Islet precursor cell (in vitro differentiated cells): ENCODE results near the gene HABP4.
A peak's percentile ranks its signal among the peaks of the same experiment; 100 is the strongest.

ENCODE experiments used
- DNase-seq: peaks from one replicate; pipeline ENCODE4 v3.0.0-alpha.2; 2018

HABP4 gene

DNA sequence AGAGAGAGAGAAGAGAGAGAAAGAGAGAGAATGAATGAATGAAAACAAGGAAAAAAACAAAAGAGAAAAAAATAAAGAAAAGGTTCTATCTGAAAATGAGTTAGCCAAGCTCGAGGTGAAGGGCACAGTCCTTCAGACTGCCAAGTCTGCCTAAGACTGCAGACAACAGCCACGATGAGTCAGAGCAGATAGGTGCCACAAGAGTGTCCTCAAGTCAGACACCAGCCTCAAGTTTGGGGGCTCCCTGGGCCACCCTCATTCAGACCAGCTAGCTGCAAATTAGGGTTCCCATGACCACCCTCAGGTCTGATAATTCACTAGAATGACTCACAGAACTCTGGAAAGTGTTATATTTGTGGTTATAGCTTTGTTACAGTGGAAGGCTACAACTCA, 13.9 kb upstream of the HABP4 start:
- DNase-seq = no peak

GRCh38 chr9:96436456-96437126, 13.4 kb upstream of the HABP4 start:
- no peak for DNase-seq

- DNase-seq = no peak
Measured at GRCh38 chr9:96437454-96437853, 12.5 kb upstream of the HABP4 start.

GRCh38 chr9:96440671-96441199, 9.2 kb upstream of the HABP4 start:
- DNase-seq = no peak

DNA sequence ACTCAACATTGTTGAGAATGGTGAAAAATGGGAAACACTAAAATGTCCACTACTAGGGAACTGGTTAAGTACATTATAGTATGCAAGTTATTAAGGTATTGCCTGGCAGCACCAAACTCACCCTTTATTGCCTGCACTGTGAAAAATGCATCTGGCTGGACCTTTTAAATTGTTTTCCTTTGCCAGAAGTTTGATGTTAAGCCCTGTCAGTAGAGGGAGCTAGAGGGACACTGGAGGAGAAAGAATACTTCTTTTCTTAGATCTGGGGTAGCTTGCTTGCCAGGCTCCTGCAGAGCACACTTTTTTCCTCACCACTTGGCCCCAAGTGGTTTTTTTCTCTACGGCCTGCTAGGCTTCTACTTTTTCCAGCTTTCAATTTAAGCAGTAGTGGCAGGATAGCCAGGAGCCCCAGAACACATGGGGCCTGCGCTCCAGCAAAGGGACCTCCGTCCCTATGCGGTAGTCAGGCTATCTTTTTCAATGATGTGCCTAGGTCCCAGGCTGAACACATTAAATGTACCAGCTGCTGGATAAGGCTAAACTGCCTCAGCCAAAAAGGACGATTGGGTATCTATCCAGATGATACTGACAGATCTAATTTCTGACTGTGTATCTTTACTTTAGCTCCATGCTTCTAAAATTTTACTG, 8.0 kb upstream of the HABP4 start:
- no peak for DNase-seq

DNA sequence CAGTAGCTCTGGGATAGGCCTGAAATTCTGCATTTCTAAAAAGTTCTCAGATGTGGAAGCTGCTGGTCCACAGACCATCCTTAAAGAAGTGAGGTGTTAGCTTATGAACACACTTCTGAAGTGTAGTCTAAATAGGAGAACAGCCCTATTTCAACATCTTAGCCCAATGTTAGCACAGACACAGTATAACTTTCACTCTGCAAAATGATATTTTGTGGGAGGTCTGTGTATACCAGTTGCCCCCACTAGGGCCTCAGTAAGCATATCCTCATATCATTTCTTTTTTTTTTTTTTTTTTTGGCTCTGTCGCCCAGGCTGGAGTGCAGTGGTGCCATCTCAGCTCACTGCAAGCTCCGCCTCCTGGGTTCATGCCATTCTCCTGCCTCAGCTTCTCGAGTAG, 7.5 kb upstream of the HABP4 start:
- DNase-seq = no peak

- DNase-seq = no peak
Measured at GRCh38 chr9:96447406-96447805, 2.6 kb upstream of the HABP4 start.

- no peak for DNase-seq
Measured at GRCh38 chr9:96448546-96449170, 1.3 kb upstream of the HABP4 start.

- DNase-seq = no peak
Measured at GRCh38 chr9:96449523-96449844, 485 bp upstream of the HABP4 start.

DNA sequence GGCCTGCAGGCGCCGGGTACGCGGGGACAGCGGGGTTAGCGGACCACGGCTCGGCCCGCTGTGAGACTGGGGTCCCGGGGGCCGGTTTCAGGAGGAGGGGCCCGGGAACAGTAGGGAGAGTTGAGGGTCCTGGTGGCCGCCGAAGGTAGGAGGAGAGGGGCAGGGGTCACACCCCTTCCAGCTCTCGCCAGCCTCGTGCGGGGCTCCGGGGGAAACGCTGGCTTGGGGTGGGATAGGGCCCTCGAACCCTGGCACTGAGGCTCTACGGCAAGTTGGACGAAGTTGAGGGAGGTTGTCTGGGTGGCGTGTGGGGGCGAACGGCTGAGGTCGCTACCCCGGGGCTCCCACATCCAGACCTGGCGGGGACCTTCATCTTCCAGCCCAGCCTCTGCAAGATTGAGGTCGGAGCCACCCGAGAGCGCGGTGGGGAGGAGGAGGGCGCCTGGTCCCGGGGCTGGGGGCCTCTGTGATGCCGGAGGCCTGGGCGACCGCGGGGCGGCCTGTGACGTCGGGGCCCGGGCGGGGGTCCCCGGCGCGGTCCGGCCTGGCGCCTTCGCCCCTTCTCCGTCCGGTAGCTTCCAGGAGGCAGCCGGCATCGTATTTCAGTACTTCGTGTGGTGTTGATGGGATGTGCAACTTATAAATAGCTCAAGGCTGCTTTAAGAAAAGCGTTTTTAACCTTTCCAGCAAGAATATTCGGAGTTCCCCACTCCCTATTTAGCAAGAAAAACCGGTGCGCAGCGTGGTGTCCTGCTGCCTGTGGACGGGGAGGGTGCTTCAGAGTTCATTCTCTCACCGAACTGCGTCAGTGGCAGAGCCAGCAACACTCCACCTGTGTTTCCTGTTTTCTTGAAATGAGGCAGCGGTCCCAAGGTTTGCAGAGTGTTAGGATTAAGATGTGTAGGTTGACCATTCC, 902 bp downstream of the HABP4 start:
- peak; percentile 69 for DNase-seq

GRCh38 chr9:96453625-96454024, 3.7 kb downstream of the HABP4 start:
- no peak for DNase-seq

DNA sequence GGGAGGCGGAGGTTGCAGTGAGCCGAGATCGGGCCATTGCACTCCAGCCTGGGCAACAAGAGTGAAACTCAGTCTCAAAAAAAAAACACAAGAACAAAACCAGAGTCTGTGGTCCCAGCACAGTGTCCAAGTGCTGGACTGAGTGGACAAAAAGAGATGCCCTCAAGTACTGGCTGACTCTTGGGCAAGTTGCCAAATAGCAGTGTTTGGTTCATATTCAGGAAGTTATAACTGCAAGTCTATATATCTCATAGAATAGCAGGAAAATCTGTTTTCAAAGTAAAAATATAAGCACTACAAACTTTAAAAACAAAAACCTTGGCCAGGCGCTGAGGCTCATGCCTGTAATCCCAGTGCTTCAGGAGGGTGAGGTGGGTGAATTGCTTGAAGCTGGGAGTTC, 7.3 kb downstream of the HABP4 start:
- no peak for DNase-seq

DNA sequence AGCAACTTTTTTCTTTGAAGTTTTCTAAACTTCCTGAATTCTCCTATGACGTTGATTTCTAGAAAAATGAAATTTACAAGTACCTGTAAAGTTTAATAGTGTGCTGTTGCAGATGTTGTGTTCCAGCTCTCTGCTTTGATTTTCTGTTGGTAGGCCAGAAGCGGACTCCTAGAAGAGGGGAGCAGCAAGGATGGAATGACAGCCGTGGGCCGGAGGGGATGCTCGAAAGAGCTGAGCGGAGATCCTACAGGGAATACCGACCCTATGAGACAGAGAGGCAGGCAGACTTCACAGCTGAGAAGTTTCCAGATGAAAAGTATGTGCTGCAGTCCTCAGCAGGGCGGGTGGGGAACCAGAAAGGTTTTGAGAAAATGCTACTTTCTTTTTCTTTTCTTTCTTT, 8.3 kb downstream of the HABP4 start:
- no peak for DNase-seq

GRCh38 chr9:96459268-96460007, 9.5 kb downstream of the HABP4 start:
- no peak for DNase-seq

- DNase-seq = no peak
Measured at GRCh38 chr9:96460470-96460869, 10.5 kb downstream of the HABP4 start.

DNA sequence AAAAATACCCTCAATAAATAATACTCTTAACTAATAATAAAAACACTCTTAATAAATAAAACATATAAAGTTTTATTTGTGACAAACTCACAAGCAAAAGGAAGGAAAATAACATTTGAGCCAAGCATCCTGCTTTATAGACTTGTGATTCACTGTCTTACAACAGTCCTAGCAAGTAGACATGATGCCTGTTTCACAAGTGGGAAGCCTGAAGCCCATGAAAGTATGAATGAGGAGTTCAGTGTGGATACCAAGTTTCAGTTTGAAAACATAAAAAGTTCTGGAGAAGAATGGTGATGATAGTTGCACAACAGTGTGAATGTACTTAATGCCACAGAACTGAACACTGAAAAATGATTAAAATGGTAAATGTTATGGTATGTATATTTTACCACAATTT, 10.9 kb downstream of the HABP4 start:
- DNase-seq = no peak

GRCh38 chr9:96461336-96461735, 11.4 kb downstream of the HABP4 start:
- DNase-seq = no peak

DNA sequence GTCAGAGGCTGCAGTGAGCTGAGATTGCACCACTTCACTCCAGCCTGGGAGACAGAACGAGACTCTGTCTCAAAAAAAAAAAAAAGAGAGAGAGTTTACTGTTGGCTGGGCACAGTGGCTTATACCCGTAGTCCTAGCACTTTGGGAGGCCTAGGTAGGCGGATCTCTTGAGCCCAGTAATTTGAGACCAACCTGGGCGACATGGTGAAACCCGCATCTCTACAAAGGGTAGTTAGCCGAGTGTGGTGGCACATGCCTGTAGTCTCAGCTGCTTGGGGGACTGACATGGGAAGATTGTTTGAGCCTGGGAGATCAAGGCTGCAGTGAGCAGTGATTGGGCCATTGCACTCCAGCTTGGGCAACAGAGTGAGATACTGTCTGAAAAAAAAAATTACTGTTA, 12.6 kb downstream of the HABP4 start:
- no peak for DNase-seq

DNA sequence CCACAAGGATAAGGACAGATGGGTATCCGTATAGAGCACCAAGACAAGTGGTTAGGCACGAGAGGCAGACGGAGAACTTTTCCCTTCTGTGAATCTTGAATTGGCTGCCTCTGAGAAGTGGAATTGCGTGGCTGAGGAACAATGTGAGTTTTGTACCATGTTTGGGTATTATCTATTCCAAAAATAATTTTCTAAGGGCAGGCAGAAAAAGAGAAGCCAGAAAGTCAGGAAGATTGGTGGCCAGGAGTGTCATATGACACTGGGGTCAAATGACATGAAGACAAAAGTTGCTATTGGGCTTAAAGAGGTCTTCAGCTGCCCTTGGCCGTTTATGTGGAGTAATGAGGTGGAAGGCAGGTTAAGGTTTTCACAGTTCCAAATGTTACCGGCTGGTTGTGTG, 14.5 kb downstream of the HABP4 start:
- DNase-seq = no peak

DNA sequence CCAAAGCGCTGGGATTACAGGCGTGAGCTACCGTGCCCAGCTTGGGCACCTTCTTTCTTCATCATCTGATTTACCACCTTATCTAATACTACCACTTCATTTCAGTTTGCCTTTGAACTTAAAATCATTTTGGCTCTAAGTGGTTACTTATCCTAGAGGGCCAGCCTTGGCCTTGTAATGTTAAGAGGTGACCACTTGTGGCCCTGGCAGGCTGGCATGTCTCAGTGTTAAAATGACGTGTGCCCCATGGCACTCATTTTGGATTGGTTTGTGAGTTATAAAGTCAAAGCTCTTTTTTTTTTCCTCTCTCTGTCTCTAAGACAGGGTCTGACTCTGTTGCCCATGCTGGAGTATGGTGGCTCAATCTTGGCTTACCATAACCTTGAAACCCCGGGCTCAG, 17.8 kb downstream of the HABP4 start:
- no peak for DNase-seq

DNA sequence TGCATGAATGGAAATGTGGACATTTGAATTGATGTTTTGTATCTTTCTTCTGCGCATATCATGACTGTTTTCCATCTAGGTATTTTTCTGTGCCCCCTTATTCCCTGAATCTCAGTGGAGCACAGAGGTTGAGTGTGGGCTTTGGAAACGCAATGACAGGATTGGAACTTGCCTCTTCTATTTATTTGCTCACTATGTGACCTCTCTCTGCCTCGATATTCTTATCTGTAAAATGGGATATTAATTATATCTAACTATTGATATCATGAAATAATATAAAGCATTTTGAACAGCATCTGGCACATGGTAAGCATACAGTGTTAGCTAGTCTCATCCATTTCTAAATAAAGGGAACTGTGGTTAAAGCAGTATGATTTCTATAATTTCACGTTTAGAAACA, 26.0 kb downstream of the HABP4 start:
- DNase-seq = no peak

DNA sequence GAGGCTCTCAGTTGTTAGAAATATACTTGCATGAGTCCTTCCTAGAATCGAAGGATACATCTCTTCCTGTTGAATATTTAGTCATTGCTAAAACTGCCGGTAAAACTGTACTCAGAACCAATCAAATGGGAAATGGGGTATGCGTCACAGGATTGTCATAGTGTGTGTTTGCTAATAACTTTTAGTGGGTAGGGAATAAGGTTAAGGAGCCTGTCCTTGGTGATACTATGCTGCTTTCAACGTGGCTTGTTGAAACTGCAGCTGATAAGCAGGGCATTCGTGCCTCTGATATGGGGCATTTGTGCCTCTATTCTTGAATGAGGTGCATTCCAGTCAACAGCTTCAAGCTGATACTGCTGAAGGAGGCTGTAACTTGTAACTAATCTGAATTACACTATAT, 26.6 kb downstream of the HABP4 start:
- no peak for DNase-seq
